Gastrocnemius medialis (tissue), 4 donors: ENCODE results near the gene RICTOR.

Source experiments
- CTCF ChIP-seq, 5 experiments: fragments of 450-650 bp in 3 of 5; fragments of 200-600 bp in 2 of 5; sonication (generic) in 2 of 5; IDR thresholded peaks in 4 of 5; conservative IDR thresholded peaks in 1 of 5; 1 replicate in 4 of 5; 2 replicates in 1 of 5; pipeline ENCODE4 v1.5.1; 2016 to 2019; ENCODE audit warnings: antibody characterized with exemption in 5 of 5, mild to moderate bottlenecking in 3 of 5, moderate library complexity in 3 of 5
- POLR2A ChIP-seq, 2 donors: fragments of 450-650 bp; IDR thresholded peaks; one replicate each; pipeline ENCODE4 v1.6.1; 2017; ENCODE audit warnings: antibody characterized with exemption in 2 of 2, mild to moderate bottlenecking in 2 of 2, moderate library complexity in 2 of 2

- TF ChIP-seq POLR2A (IDR thresholded peaks at IDR 0.05), result no peak
- TF ChIP-seq CTCF (IDR thresholded peaks at IDR 0.05 in 4 of 5, conservative IDR thresholded peaks at IDR 0.05 in 1 of 5), result no peak
Measured at GRCh38 chr5:38997591-38997990, 76.6 kb downstream of the RICTOR start.
